RWPE2 (cell line): ENCODE results near the gene CERS6.

Experiments
- ATAC-seq: fragments of 200-7000 bp; cut with Tn5 transposase; 3 replicates; pipeline ENCODE4 v1.9.1; 2021; ENCODE audit warnings: low read depth
- DNase-seq: peaks from one replicate; pipeline ENCODE4 v3.0.0-alpha.2; 2020; ENCODE audit warnings: low spot score
- H3K27ac ChIP-seq: fragments of 450-650 bp; 2 replicates; pipeline ENCODE4 v1.5.1; 2017; ENCODE audit warnings: mild to moderate bottlenecking; ENCODE audit not compliant: poor library complexity, severe bottlenecking
- H3K27me3 ChIP-seq: fragments of 250-450 bp; sonication (Bioruptor Pico); 2 replicates; pipeline ENCODE4 v1.5.1; 2021; ENCODE audit warnings: mild to moderate bottlenecking, moderate library complexity; ENCODE audit not compliant: insufficient read depth, poor library complexity, severe bottlenecking
- H3K36me3 ChIP-seq: fragments of 250-450 bp; sonication (Bioruptor Pico); 2 replicates; pipeline ENCODE4 v1.5.1; 2020; ENCODE audit warnings: low read depth, mild to moderate bottlenecking, moderate library complexity
- H3K4me1 ChIP-seq: fragments of 250-450 bp; sonication (Bioruptor Pico); 2 replicates; pipeline ENCODE4 v1.5.1; 2021; ENCODE audit warnings: mild to moderate bottlenecking, moderate library complexity; ENCODE audit not compliant: insufficient read depth, poor library complexity, severe bottlenecking
- H3K4me3 ChIP-seq: fragments of 250-450 bp; sonication (Bioruptor Pico); 2 replicates; pipeline ENCODE4 v1.5.1; 2021; ENCODE audit warnings: mild to moderate bottlenecking, moderate library complexity; ENCODE audit not compliant: severe bottlenecking
- H3K9me3 ChIP-seq: fragments of 250-450 bp; sonication (Bioruptor Pico); 2 replicates; pipeline ENCODE4 v1.5.1; 2021; ENCODE audit warnings: mild to moderate bottlenecking, moderate library complexity; ENCODE audit not compliant: severe bottlenecking
- TF ChIP-seq, protein P1 (sequence below): fragments of 450-650 bp; IDR thresholded peaks from one replicate; pipeline ENCODE4 v1.5.1; 2017; ENCODE audit warnings: mild to moderate bottlenecking, moderate library complexity; ENCODE audit not compliant: poor library complexity, severe bottlenecking

Gene CERS6

GRCh38 chr2:168503901-168504300 is 47.8 kb downstream of the CERS6 start:
- no peak overlapping the region for H3K4me3 ChIP-seq
- no peaks in the 10 kb centered on the region for H3K4me1 ChIP-seq
- TF ChIP-seq, protein P1, sequence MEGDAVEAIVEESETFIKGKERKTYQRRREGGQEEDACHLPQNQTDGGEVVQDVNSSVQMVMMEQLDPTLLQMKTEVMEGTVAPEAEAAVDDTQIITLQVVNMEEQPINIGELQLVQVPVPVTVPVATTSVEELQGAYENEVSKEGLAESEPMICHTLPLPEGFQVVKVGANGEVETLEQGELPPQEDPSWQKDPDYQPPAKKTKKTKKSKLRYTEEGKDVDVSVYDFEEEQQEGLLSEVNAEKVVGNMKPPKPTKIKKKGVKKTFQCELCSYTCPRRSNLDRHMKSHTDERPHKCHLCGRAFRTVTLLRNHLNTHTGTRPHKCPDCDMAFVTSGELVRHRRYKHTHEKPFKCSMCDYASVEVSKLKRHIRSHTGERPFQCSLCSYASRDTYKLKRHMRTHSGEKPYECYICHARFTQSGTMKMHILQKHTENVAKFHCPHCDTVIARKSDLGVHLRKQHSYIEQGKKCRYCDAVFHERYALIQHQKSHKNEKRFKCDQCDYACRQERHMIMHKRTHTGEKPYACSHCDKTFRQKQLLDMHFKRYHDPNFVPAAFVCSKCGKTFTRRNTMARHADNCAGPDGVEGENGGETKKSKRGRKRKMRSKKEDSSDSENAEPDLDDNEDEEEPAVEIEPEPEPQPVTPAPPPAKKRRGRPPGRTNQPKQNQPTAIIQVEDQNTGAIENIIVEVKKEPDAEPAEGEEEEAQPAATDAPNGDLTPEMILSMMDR: no peak
- no peaks in the 10 kb centered on the region for H3K9me3 ChIP-seq
- no peaks in the 10 kb centered on the region for H3K27me3 ChIP-seq
- ATAC-seq (no peak), DNase-seq (no peak)
- no peak overlapping the region for H3K27ac ChIP-seq
- no peaks in the 10 kb centered on the region for H3K36me3 ChIP-seq

- Histone ChIP-seq H3K36me3 (no peaks in the 10 kb centered on the region), H3K27ac (no peak overlapping the region), H3K27me3 (no peaks in the 10 kb centered on the region), H3K4me3 (no peak overlapping the region), H3K4me1 (no peaks in the 10 kb centered on the region), H3K9me3 (no peaks in the 10 kb centered on the region)
- no peak for DNase-seq
- no peak for ATAC-seq
- TF ChIP-seq, protein P1: no peak
These were observed 48.3 kb downstream of the CERS6 start for GRCh38 chr2:168504323-168504722.

DNA sequence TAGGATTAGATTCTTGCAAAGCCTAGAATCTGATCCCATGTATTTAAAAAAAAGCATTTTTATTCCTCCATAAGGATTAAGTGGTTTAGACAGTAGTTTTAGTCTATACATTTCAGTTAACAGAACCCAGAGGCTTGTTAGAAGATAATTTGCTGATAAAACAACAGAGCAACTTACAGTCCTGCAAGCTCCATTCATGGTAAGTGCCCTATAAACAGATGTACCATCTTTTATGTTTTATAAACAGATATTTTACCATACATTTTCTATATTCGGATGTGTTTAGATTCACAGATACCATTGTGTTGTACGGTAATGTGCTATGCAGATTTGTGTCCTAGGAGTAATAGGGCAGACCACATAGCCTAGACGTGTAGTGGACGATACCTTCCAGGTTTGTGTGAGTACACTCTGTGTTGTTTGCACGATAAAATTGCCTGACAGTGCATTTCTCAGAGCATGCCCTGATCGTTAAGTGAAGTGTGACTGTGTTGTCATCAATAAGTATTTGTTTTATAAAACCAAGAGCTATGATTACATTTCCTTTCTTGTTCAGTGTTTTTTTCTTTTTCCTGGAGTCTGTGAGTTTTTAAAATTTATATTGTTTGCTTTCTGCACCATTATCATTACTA is 54.2 kb downstream of the CERS6 start:
- TF ChIP-seq, protein P1: no peak
- Histone ChIP-seq H3K36me3 (no peaks in the 10 kb centered on the region; the same call in 1 of the 2 replicates), H3K9me3 (no peaks in the 10 kb centered on the region), H3K4me3 (no peak overlapping the region), H3K27me3 (no peaks in the 10 kb centered on the region), H3K4me1 (peaks cover 6% of the 10 kb centered on the region), H3K27ac (no peak overlapping the region)
- no peak for ATAC-seq
- DNase-seq: no peak

DNA sequence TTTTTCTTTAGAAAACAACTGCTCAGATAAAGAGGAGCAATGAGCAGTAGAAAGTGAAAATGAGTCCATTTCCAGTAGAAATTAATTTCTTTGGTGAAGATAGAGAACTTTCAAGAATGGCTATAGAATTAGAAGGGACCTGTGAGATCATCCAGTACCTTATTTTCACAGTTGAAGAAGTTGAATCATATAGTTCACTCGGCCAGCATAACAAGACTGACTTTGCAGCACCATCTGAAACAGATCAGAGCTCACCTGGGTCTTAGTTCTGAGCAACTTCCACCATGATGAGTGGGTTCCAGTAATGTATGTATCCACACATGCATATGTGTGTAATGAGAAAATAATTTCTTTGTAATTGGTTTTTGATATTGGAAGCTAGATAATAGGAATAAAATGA is 58.6 kb downstream of the CERS6 start:
- H3K9me3 ChIP-seq: no peaks in the 10 kb centered on the region
- H3K4me1 ChIP-seq: peaks cover 36% of the 10 kb centered on the region
- ATAC-seq: no peak
- H3K4me3 ChIP-seq: no peak overlapping the region
- no peaks in the 10 kb centered on the region; the same call in 1 of the 2 replicates for H3K36me3 ChIP-seq
- no peak for DNase-seq
- H3K27me3 ChIP-seq: no peaks in the 10 kb centered on the region
- H3K27ac ChIP-seq: peak overlapping the region; percentile 65
- TF ChIP-seq, protein P1: no peak

DNA sequence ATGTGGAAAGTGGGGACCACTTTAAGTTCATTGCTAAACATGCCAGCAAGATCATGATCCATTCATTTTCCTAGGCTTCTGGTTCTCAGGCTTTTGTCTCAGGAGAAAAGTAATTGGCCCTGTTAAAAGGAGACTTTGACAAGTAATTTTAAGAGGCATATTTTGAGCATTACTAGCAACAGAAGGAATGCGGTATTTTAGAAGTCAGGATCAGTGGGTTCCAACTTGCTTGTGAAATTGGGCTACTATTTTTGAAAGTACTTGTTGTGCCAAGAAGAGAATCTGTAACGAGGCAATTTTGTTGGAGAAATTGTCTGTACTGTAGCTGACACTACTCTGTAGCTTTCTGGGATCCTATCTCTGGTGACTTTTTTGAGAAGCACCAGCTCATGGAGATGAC is 59.4 kb downstream of the CERS6 start:
- H3K27me3 ChIP-seq: no peaks in the 10 kb centered on the region
- TF ChIP-seq, protein P1: no peak
- peaks cover 36% of the 10 kb centered on the region for H3K4me1 ChIP-seq
- H3K9me3 ChIP-seq: no peaks in the 10 kb centered on the region
- H3K4me3 ChIP-seq: no peak overlapping the region
- H3K27ac ChIP-seq: peak overlapping the region; percentile 65
- DNase-seq (no peak), ATAC-seq (peak; percentile 81)
- no peaks in the 10 kb centered on the region; the same call in 1 of the 2 replicates for H3K36me3 ChIP-seq
